SK-N-SH (cell line): ENCODE results near the gene NUTM2G. TPM values are rescaled to one million over a fixed set of nuclear protein-coding genes. Genes with fewer than 3 reads are reported as not detected.
"Not testable (repeated sequence)": the region's sequence is repeated elsewhere in the genome, so short reads cannot be mapped to it uniquely, and the experiment has no call there.

Source experiments
- CTCF ChIA-PET: fragments of 300-600, 350-600 bp; formaldehyde crosslinking; extraction: SDS; loops from one replicate; lab custom pipeline; 2021; lab: Yijun Ruan, JAX
- POLR2A ChIA-PET: fragments of 350-600 bp; sonication (Branson Sonifier 250); formaldehyde crosslinking; extraction: SDS; loops from one replicate; lab custom pipeline; 2020; ENCODE audit warnings: antibody characterized with exemption, inconsistent platforms; lab: Yijun Ruan, JAX
- DNase-seq: peaks from one replicate; pipeline ENCODE4 v3.0.0; 2012
- H2AFZ ChIP-seq: fragments of 200-600 bp; sonication (generic); 2 replicates; pipeline ENCODE4 v1.8.1; 2016; ENCODE audit warnings: antibody characterized with exemption, mild to moderate bottlenecking, low read depth
- H3F3A ChIP-seq: fragments of 200-600 bp; sonication (generic); replicated peaks from 2 replicates; pipeline ENCODE3; 2016; ENCODE audit warnings: antibody characterized with exemption, mild to moderate bottlenecking; ENCODE audit not compliant: insufficient read depth
- H3K27ac ChIP-seq, 2 experiments: fragments of 200-500 bp in 1 of 2; fragments of 200-600 bp in 1 of 2; sonication (Bioruptor generic) in 1 of 2; sonication (generic), shearing (Covaris generic) in 1 of 2; 2 replicates each; pipeline versions ENCODE4 v1.5.1 to v1.6.1; 2014 to 2016; ENCODE audit warnings: low read depth in 2 of 2, inconsistent platforms in 1 of 2, low read length in 1 of 2, mild to moderate bottlenecking in 1 of 2, mixed read lengths in 1 of 2
- H3K27me3 ChIP-seq: fragments of 200-600 bp; sonication (generic), shearing (Covaris generic); 2 replicates; pipeline ENCODE4 v1.6.1; 2016; ENCODE audit warnings: mixed run types; ENCODE audit not compliant: insufficient read depth
- H3K36me3 ChIP-seq, 2 experiments: fragments of 200-500 bp in 1 of 2; fragments of 200-600 bp in 1 of 2; sonication (Bioruptor generic) in 1 of 2; sonication (generic) in 1 of 2; replicated peaks in 1 of 2; 2 replicates each; pipeline versions ENCODE3 to v1.5.1; 2014 to 2016; ENCODE audit warnings: low read length in 1 of 2, mild to moderate bottlenecking in 1 of 2; ENCODE audit not compliant: insufficient read depth in 2 of 2, control insufficient read depth in 1 of 2
- H3K4me1 ChIP-seq, 2 experiments: fragments of 200-500 bp in 1 of 2; fragments of 200-600 bp in 1 of 2; sonication (Bioruptor generic) in 1 of 2; sonication (generic), shearing (Covaris generic) in 1 of 2; 2 replicates each; pipeline versions ENCODE4 v1.5.1 to v1.6.1; 2014 to 2016; ENCODE audit warnings: low read depth in 1 of 2, low read length in 1 of 2, mixed run types in 1 of 2; ENCODE audit not compliant: insufficient read depth in 2 of 2, control insufficient read depth in 1 of 2
- H3K4me2 ChIP-seq: fragments of 200-600 bp; sonication (generic), shearing (Covaris generic); 2 replicates; pipeline ENCODE4 v1.6.1; 2017; ENCODE audit warnings: mixed run types
- H3K4me3 ChIP-seq, 2 experiments: fragments of 200-500 bp in 1 of 2; fragments of 200-600 bp in 1 of 2; sonication (Bioruptor generic) in 1 of 2; sonication (generic), shearing (Covaris generic) in 1 of 2; 2 replicates each; pipeline versions ENCODE4 v1.5.1 to v1.8.1; 2014 to 2016; ENCODE audit warnings: low read depth in 2 of 2, inconsistent platforms in 1 of 2, low read length in 1 of 2, mild to moderate bottlenecking in 1 of 2, mixed read lengths in 1 of 2, moderate library complexity in 1 of 2
- H3K79me2 ChIP-seq: fragments of 200-600 bp; sonication (generic); 2 replicates; pipeline ENCODE4 v1.8.1; 2017; ENCODE audit warnings: mild to moderate bottlenecking; ENCODE audit not compliant: insufficient read depth
- H3K9ac ChIP-seq: fragments of 200-600 bp; sonication (generic); 2 replicates; pipeline ENCODE4 v1.6.1; 2017; ENCODE audit warnings: mixed run types
- H3K9me2 ChIP-seq: fragments of 200-600 bp; sonication (generic); 2 replicates; pipeline ENCODE4 v1.6.1; 2017; ENCODE audit warnings: mixed run types
- H3K9me3 ChIP-seq: fragments of 200-600 bp; sonication (generic); 2 replicates; pipeline ENCODE4 v1.6.1; 2017; ENCODE audit warnings: mixed run types, mild to moderate bottlenecking, moderate library complexity
- H4K20me1 ChIP-seq: fragments of 200-600 bp; sonication (generic); 2 replicates; pipeline ENCODE4 v1.6.1; 2017; ENCODE audit warnings: mild to moderate bottlenecking, mixed run types; ENCODE audit not compliant: insufficient read depth
- WGBS: methylation state at CpG from one replicate; pipeline ENCODE4 v1.1.6; 2017; ENCODE audit warnings: low lambda C conversion rate; 5-methylcytosine and 5-hydroxymethylcytosine counted together
- polyA plus RNA-seq, 3 experiments: library from polyadenylated mRNA; depleted of rRNA; stranded (reverse); fragments of >200 nt; gene quantifications; 2 replicates each; pipeline ENCODE4 v1.2.3, GENCODE V29; 2012

Gene NUTM2G
- polyA plus RNA-seq, 1 of the 3 experiments (the other 2 are of a cell fraction) = not detected

- WGBS = 87% methylated on average over 5 of the region's 5 CpGs
- H3K4me2 ChIP-seq, H3K9ac ChIP-seq, POLR2A ChIA-PET, H3K27ac ChIP-seq, H3F3A ChIP-seq, H3K9me3 ChIP-seq, H3K4me3 ChIP-seq, H4K20me1 ChIP-seq, H3K9me2 ChIP-seq, H3K27me3 ChIP-seq, DNase-seq, CTCF ChIA-PET, H3K36me3 ChIP-seq, H3K4me1 ChIP-seq, H2AFZ ChIP-seq: not testable (repeated sequence)
- peaks cover 37% of the 10 kb centered on the region; the same call in 1 of the 2 replicates for H3K79me2 ChIP-seq
These were observed 38.9 kb downstream of the NUTM2G start for GRCh38 chr9:96967591-96967990.

GRCh38 chr9:96972552-96972951 is 43.9 kb downstream of the NUTM2G start:
- H3K27ac ChIP-seq, H3K9ac ChIP-seq, H3K9me2 ChIP-seq, H3K4me2 ChIP-seq, H3F3A ChIP-seq, H4K20me1 ChIP-seq, H3K4me3 ChIP-seq, H3K4me1 ChIP-seq, POLR2A ChIA-PET, H3K36me3 ChIP-seq, H3K27me3 ChIP-seq, DNase-seq, H2AFZ ChIP-seq, H3K9me3 ChIP-seq: not testable (repeated sequence)
- CTCF ChIA-PET = interaction anchor here (0.6 kb wide), 1 partner anchor 307 kb away, joined by 3 read pairs; no protein-coding TSS in a partner anchor
- peaks cover 49% of the 10 kb centered on the region for H3K79me2 ChIP-seq
- 92% methylated on average over 2 of the region's 2 CpGs for WGBS

GRCh38 chr9:96974037-96974436 is 45.4 kb downstream of the NUTM2G start:
- H3K36me3 ChIP-seq, H3K4me2 ChIP-seq, CTCF ChIA-PET, DNase-seq, H4K20me1 ChIP-seq, H3K4me1 ChIP-seq, H3K9me3 ChIP-seq, H3K4me3 ChIP-seq, H3F3A ChIP-seq, H3K9ac ChIP-seq, H2AFZ ChIP-seq, H3K9me2 ChIP-seq, H3K27me3 ChIP-seq, POLR2A ChIA-PET, H3K27ac ChIP-seq: not testable (repeated sequence)
- H3K79me2 ChIP-seq = peaks cover 58% of the 10 kb centered on the region
- 95% methylated on average over 3 of the region's 3 CpGs for WGBS

GRCh38 chr9:96983496-96984122 is 55.0 kb downstream of the NUTM2G start:
- H3K9me2 ChIP-seq, H4K20me1 ChIP-seq, H3K4me1 ChIP-seq, H3K36me3 ChIP-seq, POLR2A ChIA-PET, H3K4me3 ChIP-seq, H3F3A ChIP-seq, CTCF ChIA-PET, H3K9ac ChIP-seq, H3K4me2 ChIP-seq, H3K9me3 ChIP-seq, DNase-seq, H3K27ac ChIP-seq, H2AFZ ChIP-seq, H3K27me3 ChIP-seq: not testable (repeated sequence)
- 88% methylated on average over 7 of the region's 7 CpGs for WGBS
- peaks cover 69% of the 10 kb centered on the region for H3K79me2 ChIP-seq

GRCh38 chr9:96984139-96984538 is 55.5 kb downstream of the NUTM2G start:
- H4K20me1 ChIP-seq, H3K9me3 ChIP-seq, H3K4me3 ChIP-seq, POLR2A ChIA-PET, CTCF ChIA-PET, H3F3A ChIP-seq, H3K4me2 ChIP-seq, H3K9ac ChIP-seq, H3K4me1 ChIP-seq, H3K9me2 ChIP-seq, H3K27ac ChIP-seq, H2AFZ ChIP-seq, DNase-seq, H3K27me3 ChIP-seq, H3K36me3 ChIP-seq: not testable (repeated sequence)
- 100% methylated on average over 3 of the region's 3 CpGs for WGBS
- H3K79me2 ChIP-seq = peaks cover 66% of the 10 kb centered on the region

GRCh38 chr9:96984887-96985286 is 56.2 kb downstream of the NUTM2G start:
- H3K27me3 ChIP-seq, DNase-seq, H3K4me2 ChIP-seq, H3K27ac ChIP-seq, H3F3A ChIP-seq, POLR2A ChIA-PET, H3K36me3 ChIP-seq, H4K20me1 ChIP-seq, H2AFZ ChIP-seq, H3K9me3 ChIP-seq, H3K4me1 ChIP-seq, H3K9ac ChIP-seq, CTCF ChIA-PET, H3K4me3 ChIP-seq, H3K9me2 ChIP-seq: not testable (repeated sequence)
- WGBS = 97% methylated on average over 2 of the region's 2 CpGs
- H3K79me2 ChIP-seq = peaks cover 64% of the 10 kb centered on the region
